K562 (cell line): ENCODE measurements around the gene MAML1. TPM values are rescaled to one million over a fixed set of nuclear protein-coding genes. Genes with fewer than 3 reads are reported as not detected.

Source experiments
- BRD4 ChIP-seq: fragments of 200-600 bp; sonication (generic); IDR thresholded peaks from 2 replicates; pipeline ENCODE4 v1.6.1; 2017; ENCODE audit warnings: inconsistent platforms
- CBX1 ChIP-seq: sonication (generic); IDR thresholded peaks from 2 replicates; pipeline ENCODE4 v1.6.1; 2016; ENCODE audit warnings: antibody characterized with exemption, low read depth, mild to moderate bottlenecking
- EP400 ChIP-seq: fragments of 450-650 bp; IDR thresholded peaks from 2 replicates; pipeline ENCODE4 v1.6.1; 2017; ENCODE audit warnings: antibody characterized with exemption, mild to moderate bottlenecking, moderate library complexity
- ETV5 ChIP-seq: sonication (generic); formaldehyde crosslinking; IDR thresholded peaks from 2 replicates; pipeline ENCODE4 v1.4.0; 2020; ENCODE audit warnings: low read depth, mild to moderate bottlenecking, missing genetic modification reagents
- FOXK1 ChIP-seq: sonication (generic); formaldehyde crosslinking; IDR thresholded peaks from 2 replicates; pipeline ENCODE4 v1.8.0; 2022; ENCODE audit warnings: missing genetic modification reagents, mild to moderate bottlenecking, borderline replicate concordance
- HDAC3 ChIP-seq: fragments of 450-650 bp; IDR thresholded peaks from 2 replicates; pipeline ENCODE4 v1.6.1; 2018; ENCODE audit warnings: borderline replicate concordance, mild to moderate bottlenecking, moderate library complexity; ENCODE audit not compliant: partially characterized antibody
- L3MBTL2 ChIP-seq: fragments of 450-650 bp; IDR thresholded peaks from 2 replicates; pipeline ENCODE4 v1.6.1; 2016; ENCODE audit warnings: mild to moderate bottlenecking, moderate library complexity
- NR2F6 ChIP-seq: fragments of 450-650 bp; formaldehyde crosslinking; IDR thresholded peaks from 2 replicates; pipeline ENCODE4 v1.4.0; 2020; ENCODE audit warnings: mild to moderate bottlenecking
- PHB2 ChIP-seq: fragments of 450-650 bp; IDR thresholded peaks from 2 replicates; pipeline ENCODE4 v1.6.1; 2017; ENCODE audit warnings: low read depth
- PRPF4 ChIP-seq: fragments of 200-400 bp; formaldehyde crosslinking; IDR thresholded peaks from one replicate; pipeline ENCODE4 v1.6.1; 2017; ENCODE audit warnings: low read length, low read depth, mild to moderate bottlenecking; ENCODE audit not compliant: insufficient read depth, poor library complexity, severe bottlenecking
- RB1 ChIP-seq: fragments of 450-650 bp; IDR thresholded peaks from 2 replicates; pipeline ENCODE4 v1.6.1; 2017; ENCODE audit warnings: low read depth, mild to moderate bottlenecking
- RBFOX2 ChIP-seq: fragments of 200-400 bp; formaldehyde crosslinking; IDR thresholded peaks from 2 replicates; pipeline ENCODE4 v1.6.1; 2017; ENCODE audit warnings: low read depth, mild to moderate bottlenecking, low read length, moderate library complexity
- SRSF1 ChIP-seq: fragments of 200-400 bp; formaldehyde crosslinking; IDR thresholded peaks from 2 replicates; pipeline ENCODE4 v1.6.1; 2017; ENCODE audit warnings: mild to moderate bottlenecking, low read depth, low read length, moderate library complexity
- SRSF7 ChIP-seq: fragments of 200-400 bp; formaldehyde crosslinking; optimal IDR thresholded peaks from 2 replicates; pipeline ENCODE3; 2017; ENCODE audit warnings: mild to moderate bottlenecking, low read depth, low read length
- STAG1 ChIP-seq: sonication (generic); formaldehyde crosslinking; IDR thresholded peaks from 2 replicates; pipeline ENCODE4 v1.5.0; 2020; ENCODE audit warnings: missing genetic modification reagents, borderline replicate concordance
- TBP ChIP-seq: optimal IDR thresholded peaks from 2 replicates; pipeline ENCODE3; 2011; ENCODE audit warnings: low read depth, low read length, improper control_type of control experiment
- ZC3H4 ChIP-seq: sonication (generic); formaldehyde crosslinking; IDR thresholded peaks from 2 replicates; pipeline ENCODE4 v1.9.0; 2021; ENCODE audit warnings: missing genetic modification reagents, borderline replicate concordance
- ZNF76 ChIP-seq: fragments of 250-450 bp; sonication (Bioruptor Pico); IDR thresholded peaks from 2 replicates; pipeline ENCODE4 v1.4.0; 2020; ENCODE audit warnings: mild to moderate bottlenecking, moderate library complexity, borderline replicate concordance
- polyA plus RNA-seq, 8 experiments: library from polyadenylated mRNA; depleted of rRNA in 4 of 8; stranded (reverse) in 5 of 8; unstranded in 3 of 8; fragments of >200 nt; fragmentation: Nextera tagmentation in 2 of 8; fragmentation: Illumina TruSeq in 1 of 8; extraction: Ambion mirVana in 2 of 8; extraction: Trizol in 1 of 8; gene quantifications; 2 replicates each; pipeline versions ENCODE4 v1.2.1 to v1.2.3, GENCODE V29; 2011 to 2014; ENCODE audit warnings: inconsistent platforms in 1 of 8, missing spikeins in 1 of 8
- total RNA-seq, 7 experiments: library from RNA; depleted of rRNA in 6 of 7; stranded (reverse); fragments of >200 nt in 6 of 7; fragmentation: Illumina TruSeq in 2 of 7; extraction: Trizol in 2 of 7; gene quantifications; 2 replicates each; pipeline versions ENCODE4 v1.2.1 to v1.2.3, GENCODE V29; 2011 to 2021; ENCODE audit warnings: low replicate concordance in 1 of 7
- TF ChIP-seq, protein P1 (sequence below): fragments of 200-400 bp; formaldehyde crosslinking; IDR thresholded peaks from 2 replicates; pipeline ENCODE4 v1.6.1; 2017; ENCODE audit warnings: mild to moderate bottlenecking, low read depth, low read length, moderate library complexity
- TF ChIP-seq, protein P2 (sequence below): fragments of 450-650 bp; formaldehyde crosslinking; IDR thresholded peaks from 2 replicates; pipeline ENCODE4 v1.4.0; 2020; ENCODE audit warnings: mild to moderate bottlenecking
- TF ChIP-seq, protein P3 (sequence below): fragments of 200-800 bp; sonication (Bioruptor generic); IDR thresholded peaks from 2 replicates; pipeline ENCODE4 v1.6.1; 2017; ENCODE audit warnings: missing genetic modification characterization, missing compliant biosample characterization
- TF ChIP-seq, protein P4 (sequence below): fragments of 250-450 bp; sonication (Bioruptor Pico); IDR thresholded peaks from 2 replicates; pipeline ENCODE4 v1.8.0; 2021; ENCODE audit warnings: moderate library complexity, mild to moderate bottlenecking, inconsistent platforms

Gene MAML1
- total and polyA plus RNA-seq, 9 of the 15 experiments (the other 6 are each of a cell fraction or from before 2014, with no cell fraction given) = 0.32 to 18.4 (median 7.0) TPM

DNA sequence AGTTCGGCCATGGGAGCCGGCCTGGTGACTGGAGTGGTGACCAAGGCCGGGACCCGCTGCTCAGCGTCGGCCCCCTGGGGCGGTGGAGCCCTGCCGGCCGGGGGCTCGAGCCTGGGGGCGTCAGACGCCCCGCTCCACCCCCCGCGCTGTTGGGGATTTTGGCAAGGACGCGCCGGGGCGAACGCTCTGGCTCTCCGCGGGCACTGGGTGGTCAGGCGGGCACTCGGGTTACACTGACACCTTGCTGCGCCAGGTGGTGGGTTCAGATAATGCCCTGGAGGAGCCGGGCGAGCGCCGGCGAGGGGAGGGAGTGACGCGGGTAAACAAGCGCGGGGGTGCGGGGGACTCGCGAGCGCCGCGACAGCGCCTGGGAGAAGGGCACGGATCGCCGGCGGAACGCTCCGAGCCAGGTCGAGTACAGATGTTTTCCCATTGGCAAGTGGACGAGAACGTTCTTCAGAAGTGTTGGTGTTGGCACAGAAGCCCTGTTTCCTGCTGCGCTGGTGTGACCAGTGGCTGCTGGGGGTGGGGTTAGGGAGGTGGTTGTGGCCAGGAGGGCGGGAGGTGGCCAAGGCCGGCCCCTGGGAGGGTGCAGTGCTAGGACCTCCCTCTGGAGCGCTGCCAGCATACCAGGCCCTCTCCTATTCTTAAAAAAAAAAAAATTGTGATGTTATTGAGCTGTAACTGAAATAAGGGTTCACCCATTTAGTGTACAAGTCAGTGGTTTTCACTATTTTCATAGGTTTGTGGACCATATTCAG lies 88.9 kb downstream of the MAML1 start (continued):
- TF ChIP-seq RB1 = 0 out of 2 replicates have a peak, but pooled peaks have one; percentile 18
- TF ChIP-seq, protein P1, sequence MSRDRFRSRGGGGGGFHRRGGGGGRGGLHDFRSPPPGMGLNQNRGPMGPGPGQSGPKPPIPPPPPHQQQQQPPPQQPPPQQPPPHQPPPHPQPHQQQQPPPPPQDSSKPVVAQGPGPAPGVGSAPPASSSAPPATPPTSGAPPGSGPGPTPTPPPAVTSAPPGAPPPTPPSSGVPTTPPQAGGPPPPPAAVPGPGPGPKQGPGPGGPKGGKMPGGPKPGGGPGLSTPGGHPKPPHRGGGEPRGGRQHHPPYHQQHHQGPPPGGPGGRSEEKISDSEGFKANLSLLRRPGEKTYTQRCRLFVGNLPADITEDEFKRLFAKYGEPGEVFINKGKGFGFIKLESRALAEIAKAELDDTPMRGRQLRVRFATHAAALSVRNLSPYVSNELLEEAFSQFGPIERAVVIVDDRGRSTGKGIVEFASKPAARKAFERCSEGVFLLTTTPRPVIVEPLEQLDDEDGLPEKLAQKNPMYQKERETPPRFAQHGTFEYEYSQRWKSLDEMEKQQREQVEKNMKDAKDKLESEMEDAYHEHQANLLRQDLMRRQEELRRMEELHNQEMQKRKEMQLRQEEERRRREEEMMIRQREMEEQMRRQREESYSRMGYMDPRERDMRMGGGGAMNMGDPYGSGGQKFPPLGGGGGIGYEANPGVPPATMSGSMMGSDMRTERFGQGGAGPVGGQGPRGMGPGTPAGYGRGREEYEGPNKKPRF = no peak
- TF ChIP-seq CBX1 = no peak
- TF ChIP-seq PHB2 = 0 out of 2 replicates have a peak, but pooled peaks have one; percentile 11
- peak; percentile 22; the same call in 1 of the 2 replicates for TF ChIP-seq ZC3H4 (CRISPR knock-in tag)
- 0 out of 2 replicates have a peak, but pooled peaks have one; percentile 8 for TF ChIP-seq NR2F6 (CRISPR knock-in tag)
- peak; percentile 99 for TF ChIP-seq FOXK1 (CRISPR knock-in tag)
- TF ChIP-seq BRD4 = no peak
- TF ChIP-seq SRSF1 = no peak
- no peak for TF ChIP-seq HDAC3
- no peak for TF ChIP-seq ZNF76
- peak; percentile 87 for TF ChIP-seq RBFOX2
- no peak for TF ChIP-seq STAG1 (CRISPR knock-in tag)
- peak; percentile 64 for TF ChIP-seq TBP
- TF ChIP-seq EP400 = no peak
- no peak for TF ChIP-seq L3MBTL2
- TF ChIP-seq, protein P2, sequence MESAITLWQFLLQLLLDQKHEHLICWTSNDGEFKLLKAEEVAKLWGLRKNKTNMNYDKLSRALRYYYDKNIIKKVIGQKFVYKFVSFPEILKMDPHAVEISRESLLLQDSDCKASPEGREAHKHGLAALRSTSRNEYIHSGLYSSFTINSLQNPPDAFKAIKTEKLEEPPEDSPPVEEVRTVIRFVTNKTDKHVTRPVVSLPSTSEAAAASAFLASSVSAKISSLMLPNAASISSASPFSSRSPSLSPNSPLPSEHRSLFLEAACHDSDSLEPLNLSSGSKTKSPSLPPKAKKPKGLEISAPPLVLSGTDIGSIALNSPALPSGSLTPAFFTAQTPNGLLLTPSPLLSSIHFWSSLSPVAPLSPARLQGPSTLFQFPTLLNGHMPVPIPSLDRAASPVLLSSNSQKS = no peak
- TF ChIP-seq, protein P3, sequence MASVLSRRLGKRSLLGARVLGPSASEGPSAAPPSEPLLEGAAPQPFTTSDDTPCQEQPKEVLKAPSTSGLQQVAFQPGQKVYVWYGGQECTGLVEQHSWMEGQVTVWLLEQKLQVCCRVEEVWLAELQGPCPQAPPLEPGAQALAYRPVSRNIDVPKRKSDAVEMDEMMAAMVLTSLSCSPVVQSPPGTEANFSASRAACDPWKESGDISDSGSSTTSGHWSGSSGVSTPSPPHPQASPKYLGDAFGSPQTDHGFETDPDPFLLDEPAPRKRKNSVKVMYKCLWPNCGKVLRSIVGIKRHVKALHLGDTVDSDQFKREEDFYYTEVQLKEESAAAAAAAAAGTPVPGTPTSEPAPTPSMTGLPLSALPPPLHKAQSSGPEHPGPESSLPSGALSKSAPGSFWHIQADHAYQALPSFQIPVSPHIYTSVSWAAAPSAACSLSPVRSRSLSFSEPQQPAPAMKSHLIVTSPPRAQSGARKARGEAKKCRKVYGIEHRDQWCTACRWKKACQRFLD (CRISPR knock-in tag) = no peak
- TF ChIP-seq SRSF7 = no peak
- TF ChIP-seq, protein P4, sequence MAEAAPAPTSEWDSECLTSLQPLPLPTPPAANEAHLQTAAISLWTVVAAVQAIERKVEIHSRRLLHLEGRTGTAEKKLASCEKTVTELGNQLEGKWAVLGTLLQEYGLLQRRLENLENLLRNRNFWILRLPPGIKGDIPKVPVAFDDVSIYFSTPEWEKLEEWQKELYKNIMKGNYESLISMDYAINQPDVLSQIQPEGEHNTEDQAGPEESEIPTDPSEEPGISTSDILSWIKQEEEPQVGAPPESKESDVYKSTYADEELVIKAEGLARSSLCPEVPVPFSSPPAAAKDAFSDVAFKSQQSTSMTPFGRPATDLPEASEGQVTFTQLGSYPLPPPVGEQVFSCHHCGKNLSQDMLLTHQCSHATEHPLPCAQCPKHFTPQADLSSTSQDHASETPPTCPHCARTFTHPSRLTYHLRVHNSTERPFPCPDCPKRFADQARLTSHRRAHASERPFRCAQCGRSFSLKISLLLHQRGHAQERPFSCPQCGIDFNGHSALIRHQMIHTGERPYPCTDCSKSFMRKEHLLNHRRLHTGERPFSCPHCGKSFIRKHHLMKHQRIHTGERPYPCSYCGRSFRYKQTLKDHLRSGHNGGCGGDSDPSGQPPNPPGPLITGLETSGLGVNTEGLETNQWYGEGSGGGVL (CRISPR knock-in tag) = no peak
- TF ChIP-seq ETV5 (CRISPR knock-in tag) = 0 out of 2 replicates have a peak, but pooled peaks have one; percentile 5
- peak; percentile 31 for TF ChIP-seq PRPF4
